K562 (cell line): ENCODE data around the gene NEU1. TPM values are rescaled to one million over a fixed set of nuclear protein-coding genes. Genes with fewer than 3 reads are reported as not detected.
A peak's percentile ranks its signal among the peaks of the same experiment; 100 is the strongest.

Source experiments
- BRF1 ChIP-seq: IDR thresholded peaks from 3 replicates; pipeline ENCODE4 v1.6.1; 2011; ENCODE audit warnings: borderline replicate concordance, mild to moderate bottlenecking; ENCODE audit not compliant: insufficient read length; ENCODE audit errors: extremely low read depth
- CEBPG ChIP-seq, 3 experiments: fragments of 200-800 bp in 1 of 3; sonication (Bioruptor generic) in 1 of 3; sonication (generic) in 1 of 3; formaldehyde crosslinking in 1 of 3; IDR thresholded peaks in 2 of 3; conservative IDR thresholded peaks in 1 of 3; 2 replicates each; pipeline versions ENCODE4 v1.6.1 to v1.8.0; 2016 to 2022; ENCODE audit warnings: missing compliant biosample characterization in 2 of 3, missing genetic modification characterization in 2 of 3, mild to moderate bottlenecking in 1 of 3, missing genetic modification reagents in 1 of 3
- CGGBP1 ChIP-seq: fragments of 250-450 bp; sonication (Bioruptor Pico); IDR thresholded peaks from 2 replicates; pipeline ENCODE4 v1.9.0; 2021; ENCODE audit warnings: mild to moderate bottlenecking
- E2F3 ChIP-seq: fragments of 250-450 bp; sonication (Bioruptor Pico); IDR thresholded peaks from 2 replicates; pipeline ENCODE4 v1.4.0; 2020; ENCODE audit warnings: mild to moderate bottlenecking
- ELF4 ChIP-seq: fragments of 450-650 bp; formaldehyde crosslinking; IDR thresholded peaks from 2 replicates; pipeline ENCODE4 v1.4.0; 2022; ENCODE audit warnings: missing genetic modification characterization
- ERF ChIP-seq: fragments of 450-650 bp; formaldehyde crosslinking; IDR thresholded peaks from 2 replicates; pipeline ENCODE4 v1.4.0; 2020; ENCODE audit warnings: mild to moderate bottlenecking, mixed read lengths
- ETV5 ChIP-seq: sonication (generic); formaldehyde crosslinking; IDR thresholded peaks from 2 replicates; pipeline ENCODE4 v1.4.0; 2020; ENCODE audit warnings: low read depth, mild to moderate bottlenecking, missing genetic modification reagents
- HIVEP1 ChIP-seq: fragments of 250-450 bp; sonication (Bioruptor Pico); IDR thresholded peaks from 2 replicates; pipeline ENCODE4 v1.4.0; 2020; ENCODE audit warnings: mild to moderate bottlenecking
- IRF1 ChIP-seq: sonication (generic); formaldehyde crosslinking; IDR thresholded peaks from 2 replicates; pipeline ENCODE4 v1.8.0; 2022; ENCODE audit warnings: missing genetic modification reagents, mild to moderate bottlenecking, borderline replicate concordance
- IRF2 ChIP-seq: sonication (generic); formaldehyde crosslinking; IDR thresholded peaks from 2 replicates; pipeline ENCODE4 v1.8.1; 2022; ENCODE audit warnings: mild to moderate bottlenecking, missing genetic modification reagents
- JUN ChIP-seq, 2 experiments: sonication (generic) in 1 of 2; formaldehyde crosslinking in 1 of 2; IDR thresholded peaks; 2 replicates each; pipeline versions ENCODE4 v1.6.1 to v1.8.0; 2012 to 2022; ENCODE audit warnings: borderline replicate concordance in 2 of 2, mild to moderate bottlenecking in 2 of 2, improper control_type of control experiment in 1 of 2, low read depth in 1 of 2, low read length in 1 of 2, missing genetic modification reagents in 1 of 2
- NR2C2 ChIP-seq, 2 experiments: fragments of 200-800 bp in 1 of 2; sonication (Bioruptor generic) in 1 of 2; sonication (generic) in 1 of 2; formaldehyde crosslinking in 1 of 2; IDR thresholded peaks; 2 replicates each; pipeline versions ENCODE4 v1.6.1 to v1.8.0; 2016 to 2022; ENCODE audit warnings: mild to moderate bottlenecking in 1 of 2, missing compliant biosample characterization in 1 of 2, missing genetic modification characterization in 1 of 2, missing genetic modification reagents in 1 of 2
- OTX1 ChIP-seq: fragments of 450-650 bp; formaldehyde crosslinking; IDR thresholded peaks from 2 replicates; pipeline ENCODE4 v1.4.0; 2022; ENCODE audit warnings: mild to moderate bottlenecking
- SAFB2 ChIP-seq: fragments of 200-400 bp; formaldehyde crosslinking; IDR thresholded peaks from 2 replicates; pipeline ENCODE4 v1.6.1; 2018; ENCODE audit warnings: borderline replicate concordance, low read length, low read depth, moderate library complexity; ENCODE audit not compliant: severe bottlenecking
- STAT6 ChIP-seq: sonication (generic); formaldehyde crosslinking; IDR thresholded peaks from 2 replicates; pipeline ENCODE4 v1.8.1; 2023; ENCODE audit warnings: mild to moderate bottlenecking, missing genetic modification reagents
- THAP7 ChIP-seq: fragments of 250-450 bp; sonication (Bioruptor Pico); IDR thresholded peaks from 2 replicates; pipeline ENCODE4 v1.5.0; 2021
- THRAP3 ChIP-seq: fragments of 450-650 bp; IDR thresholded peaks from 2 replicates; pipeline ENCODE4 v1.6.1; 2016; ENCODE audit warnings: mild to moderate bottlenecking, inconsistent platforms, borderline replicate concordance
- ZBTB7A ChIP-seq: IDR thresholded peaks from 2 replicates; pipeline ENCODE4 v1.6.1; 2011; ENCODE audit warnings: low read depth, mild to moderate bottlenecking, low read length, moderate library complexity, borderline replicate concordance; ENCODE audit not compliant: control insufficient read depth
- ZNF212 ChIP-seq: fragments of 450-650 bp; formaldehyde crosslinking; IDR thresholded peaks from 2 replicates; pipeline ENCODE4 v1.4.0; 2020; ENCODE audit warnings: mild to moderate bottlenecking
- ZNF655 ChIP-seq: fragments of 250-450 bp; sonication (Bioruptor Pico); IDR thresholded peaks from 2 replicates; pipeline ENCODE4 v1.5.0; 2021
- polyA plus RNA-seq, 8 experiments: library from polyadenylated mRNA; depleted of rRNA in 4 of 8; stranded (reverse) in 5 of 8; unstranded in 3 of 8; fragments of >200 nt; fragmentation: Nextera tagmentation in 2 of 8; fragmentation: Illumina TruSeq in 1 of 8; extraction: Ambion mirVana in 2 of 8; extraction: Trizol in 1 of 8; gene quantifications; 2 replicates each; pipeline versions ENCODE4 v1.2.1 to v1.2.3, GENCODE V29; 2011 to 2014; ENCODE audit warnings: inconsistent platforms in 1 of 8, missing spikeins in 1 of 8
- total RNA-seq, 7 experiments: library from RNA; depleted of rRNA in 6 of 7; stranded (reverse); fragments of >200 nt in 6 of 7; fragmentation: Illumina TruSeq in 2 of 7; extraction: Trizol in 2 of 7; gene quantifications; 2 replicates each; pipeline versions ENCODE4 v1.2.1 to v1.2.3, GENCODE V29; 2011 to 2021; ENCODE audit warnings: low replicate concordance in 1 of 7

The NEU1 gene
- total and polyA plus RNA-seq, 9 of the 15 experiments (the other 6 are each of a cell fraction or from before 2014, with no cell fraction given) = 14.8 to 67.8 (median 51.0) TPM

GRCh38 chr6:31897612-31898382, 35.2 kb upstream of the NEU1 start, which contains the start of gene EHMT2 (continued):
- TF ChIP-seq ZNF655 (CRISPR knock-in tag) = no peak
- TF ChIP-seq HIVEP1 (CRISPR knock-in tag) = no peak
- TF ChIP-seq ZNF212 (CRISPR knock-in tag) = no peak
- no peak for TF ChIP-seq THRAP3
- TF ChIP-seq ERF (CRISPR knock-in tag) = no peak
- peak; percentile 81; the same call in 1 of the 2 replicates for TF ChIP-seq E2F3 (CRISPR knock-in tag)
- no peak for TF ChIP-seq BRF1
- no peak for TF ChIP-seq CEBPG (CRISPR knock-in tag; IDR thresholded peaks at IDR 0.05)
- no peak for TF ChIP-seq CEBPG (tag; conservative IDR thresholded peaks at IDR 0.05 in 1 of 2, IDR thresholded peaks at IDR 0.05 in 1 of 2)
- TF ChIP-seq ETV5 (CRISPR knock-in tag) = peak; percentile 70; the same call in 1 of the 2 replicates
- TF ChIP-seq IRF1 = no peak
- peak; percentile 63; the same call in 1 of the 2 replicates for TF ChIP-seq STAT6 (CRISPR knock-in tag)
- TF ChIP-seq ELF4 (CRISPR knock-in tag) = no peak
- peak; percentile 73; the same call in 1 of the 2 replicates for TF ChIP-seq CGGBP1 (CRISPR knock-in tag)
- no peak for TF ChIP-seq ZBTB7A
- no peak for TF ChIP-seq NR2C2 (CRISPR knock-in tag; IDR thresholded peaks at IDR 0.05)
- peak; percentile 42; the same call in 1 of the 2 replicates for TF ChIP-seq NR2C2 (tag; IDR thresholded peaks at IDR 0.05)
- TF ChIP-seq JUN (IDR thresholded peaks at IDR 0.05; ENCODE audit: borderline replicate concordance, low read depth, low read length) = peak; percentile 58; the same call in 1 of the 2 replicates
- TF ChIP-seq JUN (CRISPR knock-in tag; IDR thresholded peaks at IDR 0.05; ENCODE audit: borderline replicate concordance) = no peak
- peak; percentile 52; the same call in 1 of the 2 replicates for TF ChIP-seq OTX1 (CRISPR knock-in tag)
- TF ChIP-seq THAP7 (CRISPR knock-in tag) = no peak; the same call in 1 of the 2 replicates
- no peak for TF ChIP-seq IRF2 (CRISPR knock-in tag)
- TF ChIP-seq SAFB2 = no peak
